PFSK-1 (cell line): ENCODE results near the gene RXFP1.

Experiments
- FOXP2 ChIP-seq: optimal IDR thresholded peaks from 2 replicates; pipeline ENCODE3; 2011; ENCODE audit warnings: borderline replicate concordance, control low read depth, inconsistent platforms; ENCODE audit not compliant: insufficient read depth; ENCODE audit errors: extremely low read length, extremely low read depth
- SIN3A ChIP-seq: IDR thresholded peaks from 2 replicates; pipeline ENCODE4 v1.6.1; 2012; ENCODE audit warnings: mild to moderate bottlenecking, low read length, moderate library complexity, borderline replicate concordance; ENCODE audit not compliant: insufficient read depth
- TAF1 ChIP-seq: IDR thresholded peaks from 2 replicates; pipeline ENCODE4 v1.6.1; 2012; ENCODE audit warnings: low read length, control low read depth, borderline replicate concordance; ENCODE audit not compliant: insufficient read depth
- TF ChIP-seq, protein P1 (sequence below), 2 experiments: IDR thresholded peaks; 2 replicates each; pipeline versions ENCODE4 v1.6.1 to v1.8.0; 2011 to 2012; ENCODE audit warnings: low read depth in 2 of 2, low read length in 2 of 2, control low read depth in 1 of 2, inconsistent platforms in 1 of 2, mild to moderate bottlenecking in 1 of 2, moderate library complexity in 1 of 2; ENCODE audit not compliant: insufficient read depth in 1 of 2

DNA sequence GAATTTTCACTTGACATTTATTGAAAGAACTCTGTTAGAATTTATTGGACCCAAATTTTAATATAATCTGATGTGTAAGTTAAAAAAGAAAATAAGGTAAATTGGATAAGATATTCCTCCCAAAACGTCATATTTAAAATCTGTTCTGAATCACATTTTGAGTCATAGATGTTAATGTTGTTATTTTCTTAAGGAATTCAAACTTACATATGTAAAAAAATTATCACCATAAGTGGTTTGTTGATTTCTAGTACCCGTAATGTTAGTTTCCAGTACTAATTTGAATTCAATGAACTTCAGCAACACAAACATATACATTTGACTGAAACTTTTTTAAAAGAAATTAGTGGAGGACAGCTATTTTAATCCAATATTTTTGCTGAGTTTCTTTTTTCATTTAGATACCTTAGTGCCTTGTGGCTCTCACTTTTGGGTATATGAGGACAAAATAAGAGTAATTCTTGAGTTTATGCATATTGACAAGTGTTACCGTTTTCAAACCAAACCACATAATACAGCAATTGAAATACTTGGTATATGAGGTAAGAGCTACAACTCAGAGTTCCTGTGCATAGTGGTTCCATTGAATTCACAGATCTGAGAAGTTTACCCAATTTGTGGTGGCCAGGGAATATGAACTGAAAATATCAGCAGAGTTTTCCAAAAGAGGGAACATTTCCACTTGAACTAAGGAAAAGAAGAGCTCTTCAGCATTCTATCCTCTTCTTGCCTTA is 78.2 kb downstream of the RXFP1 start:
- TF ChIP-seq FOXP2: no peak
- no peak for TF ChIP-seq SIN3A
- TF ChIP-seq, protein P1, sequence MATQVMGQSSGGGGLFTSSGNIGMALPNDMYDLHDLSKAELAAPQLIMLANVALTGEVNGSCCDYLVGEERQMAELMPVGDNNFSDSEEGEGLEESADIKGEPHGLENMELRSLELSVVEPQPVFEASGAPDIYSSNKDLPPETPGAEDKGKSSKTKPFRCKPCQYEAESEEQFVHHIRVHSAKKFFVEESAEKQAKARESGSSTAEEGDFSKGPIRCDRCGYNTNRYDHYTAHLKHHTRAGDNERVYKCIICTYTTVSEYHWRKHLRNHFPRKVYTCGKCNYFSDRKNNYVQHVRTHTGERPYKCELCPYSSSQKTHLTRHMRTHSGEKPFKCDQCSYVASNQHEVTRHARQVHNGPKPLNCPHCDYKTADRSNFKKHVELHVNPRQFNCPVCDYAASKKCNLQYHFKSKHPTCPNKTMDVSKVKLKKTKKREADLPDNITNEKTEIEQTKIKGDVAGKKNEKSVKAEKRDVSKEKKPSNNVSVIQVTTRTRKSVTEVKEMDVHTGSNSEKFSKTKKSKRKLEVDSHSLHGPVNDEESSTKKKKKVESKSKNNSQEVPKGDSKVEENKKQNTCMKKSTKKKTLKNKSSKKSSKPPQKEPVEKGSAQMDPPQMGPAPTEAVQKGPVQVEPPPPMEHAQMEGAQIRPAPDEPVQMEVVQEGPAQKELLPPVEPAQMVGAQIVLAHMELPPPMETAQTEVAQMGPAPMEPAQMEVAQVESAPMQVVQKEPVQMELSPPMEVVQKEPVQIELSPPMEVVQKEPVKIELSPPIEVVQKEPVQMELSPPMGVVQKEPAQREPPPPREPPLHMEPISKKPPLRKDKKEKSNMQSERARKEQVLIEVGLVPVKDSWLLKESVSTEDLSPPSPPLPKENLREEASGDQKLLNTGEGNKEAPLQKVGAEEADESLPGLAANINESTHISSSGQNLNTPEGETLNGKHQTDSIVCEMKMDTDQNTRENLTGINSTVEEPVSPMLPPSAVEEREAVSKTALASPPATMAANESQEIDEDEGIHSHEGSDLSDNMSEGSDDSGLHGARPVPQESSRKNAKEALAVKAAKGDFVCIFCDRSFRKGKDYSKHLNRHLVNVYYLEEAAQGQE (IDR thresholded peaks at IDR 0.05; ENCODE audit: insufficient read depth in 1 of 2, low read depth in 2 of 2, low read length in 2 of 2): no peak
- no peak for TF ChIP-seq TAF1
